Activated CD8-positive, alpha-beta memory T cell treated with anti-CD3 and anti-CD28 coated beads for 24 hours (primary cell): ENCODE results near the gene IL18BP.
A peak's percentile ranks its signal among the peaks of the same experiment; 100 is the strongest.

Experiments used
- DNase-seq: peaks from one replicate; pipeline ENCODE4 v3.0.0-alpha.2; 2020

IL18BP gene

GRCh38 chr11:71997594-71997993, 1.1 kb upstream of the IL18BP start:
- DNase-seq: no peak

GRCh38 chr11:71998061-71998460, 648 bp upstream of the IL18BP start:
- DNase-seq: no peak

GRCh38 chr11:71999362-71999761, 653 bp downstream of the IL18BP start:
- DNase-seq: no peak

- DNase-seq: no peak
Measured at GRCh38 chr11:71999798-72000197, 1.1 kb downstream of the IL18BP start.

- DNase-seq: no peak
Measured at GRCh38 chr11:72000202-72000867, 1.6 kb downstream of the IL18BP start.

GRCh38 chr11:72001285-72001684, 2.6 kb downstream of the IL18BP start:
- no peak for DNase-seq

GRCh38 chr11:72001834-72002591, 3.3 kb downstream of the IL18BP start:
- DNase-seq: no peak

- no peak for DNase-seq
Measured at GRCh38 chr11:72002841-72003775, 4.4 kb downstream of the IL18BP start.

GRCh38 chr11:72003776-72004171, 5.1 kb downstream of the IL18BP start:
- no peak for DNase-seq

- DNase-seq: no peak
Measured at GRCh38 chr11:72004515-72005346, 6.0 kb downstream of the IL18BP start.

GRCh38 chr11:72005347-72006260, 6.9 kb downstream of the IL18BP start:
- DNase-seq: no peak

GRCh38 chr11:72006309-72007088, 7.8 kb downstream of the IL18BP start:
- DNase-seq: no peak

- no peak for DNase-seq
Measured at GRCh38 chr11:72007089-72007476, 8.4 kb downstream of the IL18BP start.

GRCh38 chr11:72007587-72007986, 8.9 kb downstream of the IL18BP start:
- DNase-seq: peak; percentile 51

- peak; percentile 52 for DNase-seq
Measured at GRCh38 chr11:72008728-72009127, 10.0 kb downstream of the IL18BP start.

GRCh38 chr11:72009156-72009555, 10.4 kb downstream of the IL18BP start:
- DNase-seq: peak; percentile 42

GRCh38 chr11:72010529-72011233, 12.0 kb downstream of the IL18BP start:
- DNase-seq: peak; percentile 50

- DNase-seq: peak; percentile 44
Measured at GRCh38 chr11:72012091-72012630, 13.5 kb downstream of the IL18BP start.

- no peak for DNase-seq
Measured at GRCh38 chr11:72012897-72013721, 14.4 kb downstream of the IL18BP start.
